Activated CD8-positive, alpha-beta memory T cell treated with anti-CD3 and anti-CD28 coated beads, Interleukin-2, amount 10 ng/mL, durations not matched to agents 7 days and 5 days (primary cell): ENCODE measurements around the gene GRAMD1B. TPM values are rescaled to one million over a fixed set of nuclear protein-coding genes. Genes with fewer than 3 reads are reported as not detected.
"Not testable (repeated sequence)": the region's sequence is repeated elsewhere in the genome, so short reads cannot be mapped to it uniquely, and the experiment has no call there.

Experiments used
- ATAC-seq: fragments of 150-1000 bp; cut with Tn5 transposase; one replicate; pipeline ENCODE4 v1.10.0; 2021; ENCODE audit warnings: moderate library complexity
- CTCF ChIA-PET: fragments of 350-600 bp; sonication (Branson Sonifier 250); formaldehyde crosslinking; loops from one replicate; lab custom pipeline; 2021; ENCODE audit warnings: antibody characterized with exemption; lab: Charles Lee
- DNase-seq: peaks from one replicate; pipeline ENCODE4 v3.0.0-alpha.2; 2020
- H3K27ac Mint-ChIP-seq: one replicate; pipeline ENCODE4 v1.8.0; 2021; ENCODE audit warnings: mild to moderate bottlenecking, mixed read lengths
- H3K27me3 Mint-ChIP-seq: one replicate; pipeline ENCODE4 v1.8.0; 2021; ENCODE audit warnings: mixed read lengths
- H3K36me3 Mint-ChIP-seq: one replicate; pipeline ENCODE4 v1.8.0; 2021; ENCODE audit warnings: mild to moderate bottlenecking, mixed read lengths
- H3K4me1 Mint-ChIP-seq: one replicate; pipeline ENCODE4 v1.8.0; 2021; ENCODE audit warnings: mixed read lengths
- H3K4me3 Mint-ChIP-seq: one replicate; pipeline ENCODE4 v1.8.0; 2021; ENCODE audit warnings: mild to moderate bottlenecking, moderate library complexity, mixed read lengths
- H3K9me3 Mint-ChIP-seq: one replicate; pipeline ENCODE4 v1.8.0; 2022; ENCODE audit warnings: low read depth, mixed read lengths
- microRNA-seq: library from miRNA; unstranded; fragments of <30 nt; microRNA quantifications from one replicate; pipeline ENCODE4 v1.2.0, GENCODE V29; 2022
- total RNA-seq, 2 experiments: library from RNA; stranded (reverse); gene quantifications; one replicate each; pipeline ENCODE4 v1.2.3, GENCODE V29; 2021

GRAMD1B gene
- total RNA-seq, 2 experiments from 2014 or later = 75.6 to 89.9 TPM

DNA sequence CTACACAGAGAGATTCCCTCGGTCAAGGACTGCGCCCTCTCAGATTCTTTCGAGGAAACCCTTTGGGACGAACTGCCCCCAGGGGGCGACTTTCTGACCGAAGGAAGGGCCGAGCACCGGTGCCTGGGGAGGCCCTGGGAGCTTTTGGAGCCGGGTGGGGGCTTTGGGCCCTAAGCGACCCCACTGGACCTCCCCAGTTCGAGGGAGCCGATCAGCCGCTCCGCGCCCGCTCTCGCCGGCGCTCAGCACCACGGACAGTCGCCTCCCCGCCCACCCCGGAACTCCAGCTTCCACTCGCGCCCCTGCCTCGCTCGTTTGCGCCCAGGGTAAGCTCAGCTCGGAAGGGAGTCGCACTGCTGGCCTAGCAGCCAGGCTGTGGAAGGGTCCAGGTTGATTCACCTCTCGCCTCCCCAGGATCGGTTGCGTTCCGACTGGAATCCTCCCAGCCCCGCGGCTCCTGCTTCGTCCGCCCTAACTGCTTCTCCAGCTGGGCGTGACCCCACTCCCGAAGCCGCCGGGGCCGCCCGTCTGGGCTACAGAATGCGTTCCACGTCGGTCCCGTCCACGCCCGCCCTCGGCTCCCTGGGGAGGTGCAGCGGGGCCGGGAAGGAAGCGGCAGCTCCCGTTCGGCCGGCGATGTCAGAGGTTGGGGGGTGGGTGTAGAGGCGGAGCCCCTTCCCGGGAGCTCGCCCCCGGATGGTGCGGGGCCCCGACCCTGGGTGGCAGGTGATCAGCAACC lies 223.9 kb downstream of the GRAMD1B start:
- no peak overlapping the region for H3K27ac Mint-ChIP-seq
- ATAC-seq = peak; percentile 82
- peaks cover 8% of the 10 kb centered on the region for H3K4me1 Mint-ChIP-seq
- peaks cover 47% of the 10 kb centered on the region for H3K27me3 Mint-ChIP-seq
- DNase-seq = peak; percentile 45
- CTCF ChIA-PET = interaction anchor here (0.6 to 1.0 kb wide), 3 partner anchors 14 to 102 kb away, joined by 3 to 5 read pairs (median 3); no protein-coding TSS in a partner anchor
- peaks cover 6% of the 10 kb centered on the region for H3K36me3 Mint-ChIP-seq
- H3K9me3 Mint-ChIP-seq = peaks cover 4% of the 10 kb centered on the region
- H3K4me3 Mint-ChIP-seq = peak overlapping the region; percentile 60

DNA sequence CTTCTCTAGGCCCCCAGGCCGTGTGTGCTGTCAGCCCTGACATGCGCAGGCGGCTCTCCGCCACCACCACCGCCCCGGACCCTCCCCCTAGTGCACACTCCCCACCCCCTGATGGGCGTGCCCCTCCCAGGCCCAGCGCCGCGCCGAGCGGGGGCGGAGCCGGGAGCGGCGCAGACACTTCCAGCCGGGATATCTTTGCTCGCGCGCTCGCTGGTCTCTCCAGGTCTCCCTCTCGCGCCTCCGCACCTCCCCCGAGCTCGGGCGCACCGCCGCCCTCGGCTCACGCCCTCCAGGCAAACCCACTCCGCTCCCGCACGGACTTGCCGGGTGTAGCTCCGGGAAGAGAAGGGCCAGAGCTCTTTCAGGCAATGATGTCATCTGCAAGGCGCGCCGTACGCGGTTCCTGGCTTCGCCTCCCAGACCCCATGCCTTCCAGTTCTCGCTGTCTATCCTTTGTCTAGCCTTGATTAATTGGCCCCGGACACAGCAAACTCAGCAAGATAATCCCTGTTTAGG lies 224.6 kb downstream of the GRAMD1B start, which contains the start of gene SCN3B:
TSS of gene SCN3B (minus strand) at position 59 of the 516 bp plus-strand sequence. CDS start 823 bp downstream, outside the sequence.
- peak; percentile 45 for DNase-seq
- H3K4me3 Mint-ChIP-seq = peak within 1 kb of the TSS; percentile 60
- H3K4me1 Mint-ChIP-seq = peaks cover 14% of the 10 kb centered on the region
- H3K36me3 Mint-ChIP-seq = peaks cover 9% of the 10 kb centered on the region
- H3K27ac Mint-ChIP-seq = no peak within 1 kb of the TSS
- CTCF ChIA-PET = interaction anchor here (0.6 to 1.1 kb wide), 5 partner anchors 14 to 419 kb away, joined by 3 to 5 read pairs (median 3); no protein-coding TSS in a partner anchor
- H3K27me3 Mint-ChIP-seq = peaks cover 47% of the 10 kb centered on the region
- peak; percentile 78 for ATAC-seq
- peaks cover 9% of the 10 kb centered on the region for H3K9me3 Mint-ChIP-seq

DNA sequence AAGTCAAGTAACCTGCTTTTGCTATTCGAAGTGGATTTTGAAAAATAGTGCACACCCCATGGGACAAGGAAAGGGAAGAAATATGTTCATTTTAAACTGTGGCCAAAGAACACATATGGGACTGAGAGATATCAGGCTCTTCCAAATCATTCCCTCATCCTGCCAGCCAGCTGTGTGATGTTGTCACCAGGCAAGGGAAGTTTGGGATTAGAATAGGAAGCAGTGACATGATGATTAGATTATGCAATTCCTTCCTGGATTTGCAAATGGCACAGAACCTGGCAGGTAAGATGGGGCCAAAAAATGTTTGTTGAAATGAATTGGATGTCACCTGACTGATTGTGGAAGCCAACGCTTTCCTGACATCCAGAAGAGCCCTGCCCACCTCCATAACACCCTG lies 229.2 kb downstream of the GRAMD1B start:
- no peak overlapping the region for H3K27ac Mint-ChIP-seq
- DNase-seq = no peak
- H3K4me3 Mint-ChIP-seq = no peak overlapping the region
- CTCF ChIA-PET = no interaction called here
- ATAC-seq = no peak
- H3K9me3 Mint-ChIP-seq = peaks cover 14% of the 10 kb centered on the region
- H3K4me1 Mint-ChIP-seq = peaks cover 21% of the 10 kb centered on the region
- peaks cover 18% of the 10 kb centered on the region for H3K27me3 Mint-ChIP-seq
- H3K36me3 Mint-ChIP-seq = peaks cover 9% of the 10 kb centered on the region

DNA sequence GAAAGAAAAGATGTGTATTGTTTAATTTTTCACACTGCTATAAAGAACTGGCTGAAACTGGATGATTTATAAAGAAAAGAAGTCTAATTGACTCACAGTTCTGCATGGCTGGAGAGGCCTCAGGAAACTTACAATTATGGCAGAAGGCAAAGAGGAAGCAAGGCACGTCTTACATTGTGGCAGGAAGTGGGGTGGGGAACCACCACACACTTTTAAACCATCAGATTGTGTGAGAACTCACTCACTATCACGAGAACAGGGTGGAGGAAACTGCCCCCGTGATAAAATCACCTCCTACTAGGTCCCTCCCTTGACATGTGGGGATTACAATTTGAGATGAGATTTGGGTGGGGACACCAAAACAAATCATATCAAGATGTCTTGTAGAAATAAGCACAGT lies 229.9 kb downstream of the GRAMD1B start:
- CTCF ChIA-PET, H3K36me3 Mint-ChIP-seq, H3K27ac Mint-ChIP-seq, H3K4me3 Mint-ChIP-seq: not testable (repeated sequence)
- Mint-ChIP-seq H3K27me3 (peaks cover 14% of the 10 kb centered on the region), H3K4me1 (peaks cover 19% of the 10 kb centered on the region), H3K9me3 (peaks cover 14% of the 10 kb centered on the region)
- ATAC-seq = peak; percentile 78
- DNase-seq = peak; percentile 79

DNA sequence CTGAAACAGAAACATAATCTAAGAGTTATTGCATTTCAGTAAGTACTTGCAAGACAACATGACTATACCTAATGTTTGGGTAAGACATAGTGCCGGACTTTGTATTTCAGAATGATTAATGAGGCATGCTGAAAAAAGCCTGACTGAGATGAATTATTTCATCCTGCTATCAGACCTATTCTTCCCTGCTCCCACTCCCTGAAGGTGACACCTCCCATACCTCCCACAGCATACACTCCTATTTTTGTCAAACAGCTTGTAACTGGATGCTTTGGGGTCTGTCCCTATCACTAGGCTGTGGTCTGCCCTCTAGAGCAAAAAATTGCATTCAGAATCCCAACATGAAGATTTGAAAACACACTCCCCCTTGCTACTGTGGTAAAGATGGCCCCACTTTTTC lies 235.2 kb downstream of the GRAMD1B start:
- no peak overlapping the region for H3K4me3 Mint-ChIP-seq
- H3K36me3 Mint-ChIP-seq = no peaks in the 10 kb centered on the region
- no peak overlapping the region for H3K27ac Mint-ChIP-seq
- peaks cover 5% of the 10 kb centered on the region for H3K9me3 Mint-ChIP-seq
- CTCF ChIA-PET = no interaction called here
- peaks cover 2% of the 10 kb centered on the region for H3K4me1 Mint-ChIP-seq
- ATAC-seq (no peak), DNase-seq (no peak)
- peaks cover 15% of the 10 kb centered on the region for H3K27me3 Mint-ChIP-seq

DNA sequence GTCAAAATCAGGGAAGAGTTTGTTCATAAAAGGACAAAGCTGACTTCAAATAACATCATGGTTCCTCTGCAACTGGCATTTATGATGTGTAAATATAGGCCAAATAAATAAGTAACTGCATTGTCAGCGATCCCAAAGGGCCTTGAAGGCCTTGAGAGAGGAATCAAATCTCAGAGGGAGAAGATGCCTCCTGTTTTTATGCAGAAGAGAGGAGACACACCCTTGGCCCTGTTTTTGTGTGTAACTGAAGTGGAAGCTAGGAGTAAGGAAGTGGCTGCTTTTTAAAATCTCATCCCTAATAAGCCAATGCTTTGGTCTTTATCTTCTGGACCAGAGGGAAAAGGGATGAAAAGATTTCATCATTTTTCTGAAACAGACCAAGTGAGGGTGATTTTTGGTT lies 240.0 kb downstream of the GRAMD1B start:
- Mint-ChIP-seq H3K4me3 (no peak overlapping the region), H3K9me3 (no peaks in the 10 kb centered on the region), H3K36me3 (no peaks in the 10 kb centered on the region), H3K27me3 (peaks cover 17% of the 10 kb centered on the region), H3K4me1 (no peaks in the 10 kb centered on the region), H3K27ac (no peak overlapping the region)
- CTCF ChIA-PET = no interaction called here
- DNase-seq = no peak
- ATAC-seq = no peak

DNA sequence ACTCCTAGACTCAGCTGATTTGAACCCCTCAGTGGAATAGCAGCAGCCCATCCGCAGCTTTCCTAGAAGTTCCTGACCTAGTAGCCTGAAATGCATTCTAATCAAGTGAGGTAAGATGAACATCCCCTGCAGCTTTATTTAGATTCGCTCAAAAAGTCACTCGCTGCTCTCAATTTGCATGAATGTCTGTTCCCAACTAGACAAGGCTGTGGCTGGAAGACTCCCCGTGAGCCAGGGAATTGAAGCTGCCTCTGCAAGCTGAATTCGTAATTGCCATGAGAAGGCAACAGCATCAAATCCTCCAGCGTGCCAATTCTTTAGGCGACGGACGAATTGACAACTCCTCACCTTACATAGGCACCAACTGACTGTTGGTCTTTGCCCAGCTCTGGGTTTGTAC lies 241.5 kb downstream of the GRAMD1B start:
- Mint-ChIP-seq H3K36me3 (no peaks in the 10 kb centered on the region), H3K4me1 (no peaks in the 10 kb centered on the region), H3K27me3 (peaks cover 18% of the 10 kb centered on the region), H3K27ac (no peak overlapping the region), H3K9me3 (no peaks in the 10 kb centered on the region), H3K4me3 (no peak overlapping the region)
- no peak for DNase-seq
- CTCF ChIA-PET = interaction anchor here (1.0 to 1.7 kb wide), 3 partner anchors 31 to 40 kb away, joined by 3 to 4 read pairs (median 3); no protein-coding TSS in a partner anchor
- no peak for ATAC-seq

DNA sequence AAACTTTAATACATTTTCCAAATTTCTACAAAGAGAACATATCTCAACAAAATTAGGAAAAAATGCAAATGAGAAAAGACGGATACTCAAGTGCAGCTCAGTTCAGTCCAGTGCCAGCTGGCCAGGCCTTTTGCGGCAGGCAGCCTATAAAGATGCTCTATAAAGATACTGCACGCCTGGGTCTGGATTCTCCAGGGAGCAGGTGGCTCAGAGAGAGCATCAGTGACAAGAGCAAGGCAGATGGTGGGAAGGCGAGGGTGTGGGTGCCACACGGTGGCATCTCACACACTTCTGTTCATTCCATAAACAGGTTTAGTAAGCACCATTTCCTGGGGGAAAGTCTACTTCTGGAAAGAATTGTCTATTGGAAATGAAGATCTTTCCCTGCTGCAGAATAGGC lies 242.5 kb downstream of the GRAMD1B start:
- Mint-ChIP-seq H3K36me3 (no peaks in the 10 kb centered on the region), H3K4me1 (no peaks in the 10 kb centered on the region), H3K27me3 (peaks cover 17% of the 10 kb centered on the region), H3K4me3 (no peak overlapping the region), H3K9me3 (no peaks in the 10 kb centered on the region), H3K27ac (no peak overlapping the region)
- ATAC-seq (no peak), DNase-seq (no peak)
- CTCF ChIA-PET = interaction anchor here (1.0 to 1.4 kb wide), 2 partner anchors 32 to 34 kb away, joined by 3 read pairs; no protein-coding TSS in a partner anchor

DNA sequence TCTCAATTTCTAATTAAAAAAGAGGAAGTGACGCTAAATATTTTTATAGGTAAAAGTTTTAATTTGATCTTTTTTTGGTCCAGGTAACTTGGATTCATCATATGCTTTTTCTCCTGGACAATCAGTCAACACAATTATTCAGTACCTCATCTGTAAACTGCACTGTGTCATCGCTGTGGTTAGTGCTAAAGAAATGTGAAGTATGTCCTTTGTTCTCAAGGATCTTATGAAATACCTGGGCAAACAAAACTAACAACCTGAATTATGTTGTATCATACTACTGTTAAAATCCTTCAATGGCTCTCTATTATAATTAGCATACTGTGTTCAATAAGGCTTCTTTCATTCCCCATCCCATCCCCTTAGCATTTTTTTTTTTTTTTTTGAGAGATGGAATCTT lies 244.2 kb downstream of the GRAMD1B start:
- peaks cover 28% of the 10 kb centered on the region for H3K27me3 Mint-ChIP-seq
- H3K4me1 Mint-ChIP-seq = no peaks in the 10 kb centered on the region
- H3K27ac Mint-ChIP-seq = no peak overlapping the region
- H3K4me3 Mint-ChIP-seq = no peak overlapping the region
- H3K9me3 Mint-ChIP-seq = no peaks in the 10 kb centered on the region
- ATAC-seq (no peak), DNase-seq (no peak)
- CTCF ChIA-PET = no interaction called here
- no peaks in the 10 kb centered on the region for H3K36me3 Mint-ChIP-seq

Small RNA genes lying within 50 kb of the gene (microRNA-seq; reads per million reads assigned to microRNA genes)
- not detected for gene MIR4493

Other genes with a start within 250 kb of the GRAMD1B start
- gene CLMP, start 235.0 kb upstream of the GRAMD1B start, total RNA-seq = under 1 TPM in 1 of 2 experiments, not detected in 1; 0.58 TPM
- gene SCN3B, start 224.4 kb downstream of the GRAMD1B start, total RNA-seq = not detected